Smooth muscle cell (in vitro differentiated cells): Measurements from ENCODE around the gene LAMP5. TPM values are rescaled to one million over a fixed set of nuclear protein-coding genes. Genes with fewer than 3 reads are reported as not detected.

Source experiments
- DNase-seq: peaks from one replicate; lab custom pipeline; 2025; ENCODE audit not compliant: unreplicated experiment; lab: John Stamatoyannopoulos, UW
- H2AFZ ChIP-seq: fragments of 200-600 bp; sonication (generic); 2 replicates; pipeline ENCODE4 v1.6.0; 2016; ENCODE audit warnings: antibody characterized with exemption, low read depth, mild to moderate bottlenecking
- H3F3A ChIP-seq: fragments of 200-600 bp; sonication (generic); 2 replicates; pipeline ENCODE4 v1.6.0; 2017; ENCODE audit warnings: antibody characterized with exemption, low read depth
- H3K27ac ChIP-seq: fragments of 200-600 bp; sonication (generic); 2 replicates; pipeline ENCODE4 v1.5.1; 2016; ENCODE audit warnings: low read depth, mild to moderate bottlenecking
- H3K27me3 ChIP-seq: fragments of 200-600 bp; sonication (generic); 2 replicates; pipeline ENCODE4 v1.6.1; 2016; ENCODE audit warnings: low read depth, mild to moderate bottlenecking
- H3K36me3 ChIP-seq: fragments of 200-600 bp; sonication (generic); 2 replicates; pipeline ENCODE4 v1.5.1; 2016; ENCODE audit warnings: low read depth
- H3K4me1 ChIP-seq: fragments of 200-600 bp; sonication (generic); 2 replicates; pipeline ENCODE4 v1.5.1; 2016; ENCODE audit warnings: low read depth
- H3K4me2 ChIP-seq: fragments of 200-600 bp; sonication (generic); 2 replicates; pipeline ENCODE4 v1.6.0; 2016; ENCODE audit warnings: mild to moderate bottlenecking
- H3K4me3 ChIP-seq: fragments of 200-600 bp; sonication (generic); 2 replicates; pipeline ENCODE4 v1.5.1; 2016; ENCODE audit warnings: mild to moderate bottlenecking
- H3K79me2 ChIP-seq: fragments of 200-600 bp; sonication (generic); 2 replicates; pipeline ENCODE4 v1.6.0; 2016; ENCODE audit warnings: low read depth, mild to moderate bottlenecking
- H3K9ac ChIP-seq: fragments of 200-600 bp; sonication (generic); 2 replicates; pipeline ENCODE4 v1.6.0; 2016; ENCODE audit warnings: low read depth
- H3K9me3 ChIP-seq: fragments of 200-600 bp; sonication (generic); replicated peaks from 2 replicates; pipeline ENCODE4 v1.5.1; 2016; ENCODE audit warnings: low read depth
- H4K20me1 ChIP-seq: fragments of 200-600 bp; sonication (generic); 2 replicates; pipeline ENCODE4 v1.6.0; 2016; ENCODE audit warnings: low read depth
- WGBS: methylation state at CpG from one replicate; pipeline ENCODE4 v1.1.7; 2016; ENCODE audit warnings: low lambda C conversion rate; 5-methylcytosine and 5-hydroxymethylcytosine counted together
- polyA plus RNA-seq: library from polyadenylated mRNA; unstranded; fragments of >200 nt; fragmentation: Nextera tagmentation; extraction: Ambion mirVana; gene quantifications from 2 replicates; pipeline ENCODE4 v1.2.1, GENCODE V29; 2016
- total RNA-seq: library from RNA; depleted of rRNA; stranded (reverse); fragments of >200 nt; gene quantifications from 2 replicates; pipeline ENCODE4 v1.2.3, GENCODE V29; 2014
- TF ChIP-seq, protein P1 (sequence below): fragments of 200-600 bp; sonication (generic); IDR thresholded peaks from 2 replicates; pipeline ENCODE4 v1.5.1; 2017; ENCODE audit warnings: borderline replicate concordance, mild to moderate bottlenecking, antibody characterized with exemption; ENCODE audit not compliant: insufficient read depth, poor library complexity, severe bottlenecking

Gene LAMP5
- total and polyA plus RNA-seq, 2 experiments from 2014 or later, result 38.6 to 40.5 TPM

DNA sequence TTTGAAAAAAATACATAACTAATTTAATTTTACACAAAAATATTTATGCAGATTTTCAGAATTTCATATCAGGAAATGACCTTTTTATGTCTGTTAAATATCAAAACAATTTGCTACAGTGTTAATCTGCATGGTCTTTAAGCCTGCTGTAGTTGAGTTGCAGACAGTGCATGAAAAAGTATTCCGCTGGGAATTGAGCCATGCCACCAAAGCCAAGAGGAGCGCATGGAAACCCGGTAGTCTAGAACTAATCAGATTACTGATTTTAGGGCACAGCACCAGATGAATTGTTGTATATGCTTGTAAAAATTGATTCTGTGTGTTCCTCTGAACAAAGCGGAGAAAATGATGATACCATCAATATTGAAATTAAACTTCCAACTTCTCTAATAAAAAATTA, 34.3 kb upstream of the LAMP5 start:
- no peaks in the 10 kb centered on the region for H4K20me1 ChIP-seq
- H3K27me3 ChIP-seq, result peaks cover 28% of the 10 kb centered on the region
- no peaks in the 10 kb centered on the region for H3K9me3 ChIP-seq
- H3K4me2 ChIP-seq, result no peak overlapping the region
- no peaks in the 10 kb centered on the region for H3K4me1 ChIP-seq
- 93% methylated on average over 4 of the region's 4 CpGs for WGBS
- H3K36me3 ChIP-seq, result no peaks in the 10 kb centered on the region
- H2AFZ ChIP-seq, result no peak overlapping the region
- H3K4me3 ChIP-seq, result no peak overlapping the region
- H3K79me2 ChIP-seq, result no peaks in the 10 kb centered on the region
- TF ChIP-seq, protein P1, sequence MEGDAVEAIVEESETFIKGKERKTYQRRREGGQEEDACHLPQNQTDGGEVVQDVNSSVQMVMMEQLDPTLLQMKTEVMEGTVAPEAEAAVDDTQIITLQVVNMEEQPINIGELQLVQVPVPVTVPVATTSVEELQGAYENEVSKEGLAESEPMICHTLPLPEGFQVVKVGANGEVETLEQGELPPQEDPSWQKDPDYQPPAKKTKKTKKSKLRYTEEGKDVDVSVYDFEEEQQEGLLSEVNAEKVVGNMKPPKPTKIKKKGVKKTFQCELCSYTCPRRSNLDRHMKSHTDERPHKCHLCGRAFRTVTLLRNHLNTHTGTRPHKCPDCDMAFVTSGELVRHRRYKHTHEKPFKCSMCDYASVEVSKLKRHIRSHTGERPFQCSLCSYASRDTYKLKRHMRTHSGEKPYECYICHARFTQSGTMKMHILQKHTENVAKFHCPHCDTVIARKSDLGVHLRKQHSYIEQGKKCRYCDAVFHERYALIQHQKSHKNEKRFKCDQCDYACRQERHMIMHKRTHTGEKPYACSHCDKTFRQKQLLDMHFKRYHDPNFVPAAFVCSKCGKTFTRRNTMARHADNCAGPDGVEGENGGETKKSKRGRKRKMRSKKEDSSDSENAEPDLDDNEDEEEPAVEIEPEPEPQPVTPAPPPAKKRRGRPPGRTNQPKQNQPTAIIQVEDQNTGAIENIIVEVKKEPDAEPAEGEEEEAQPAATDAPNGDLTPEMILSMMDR, result no peak
- no peak for DNase-seq
- H3F3A ChIP-seq, result no peaks in the 10 kb centered on the region
- H3K9ac ChIP-seq, result no peak overlapping the region
- no peak overlapping the region for H3K27ac ChIP-seq

DNA sequence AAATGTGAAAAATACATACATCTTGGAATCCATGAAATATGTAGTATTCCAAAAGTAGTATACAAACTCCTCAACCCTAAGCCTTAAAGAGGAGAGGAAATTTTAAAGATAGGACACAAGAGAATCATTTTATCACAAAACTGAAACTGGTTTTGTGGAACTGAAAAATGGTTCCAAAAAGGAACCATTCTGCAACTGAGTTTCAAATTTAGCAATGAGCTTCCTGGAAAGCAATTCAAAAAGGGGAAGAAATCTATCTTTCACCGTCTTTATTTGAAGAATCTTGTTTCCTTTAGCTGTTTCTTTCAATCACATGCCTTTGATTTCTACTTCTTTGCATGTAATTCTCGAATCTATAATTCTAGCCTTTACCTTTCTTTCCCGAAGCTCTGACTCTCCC, 32.2 kb upstream of the LAMP5 start:
- Histone ChIP-seq H2AFZ (no peak overlapping the region), H4K20me1 (no peaks in the 10 kb centered on the region), H3K4me1 (no peaks in the 10 kb centered on the region), H3K36me3 (no peaks in the 10 kb centered on the region), H3K9ac (no peak overlapping the region), H3K4me2 (no peak overlapping the region), H3K27me3 (peaks cover 28% of the 10 kb centered on the region), H3K9me3 (no peaks in the 10 kb centered on the region), H3K79me2 (no peaks in the 10 kb centered on the region), H3K4me3 (no peak overlapping the region), H3K27ac (no peak overlapping the region), H3F3A (no peaks in the 10 kb centered on the region)
- no peak for DNase-seq
- TF ChIP-seq, protein P1, result no peak
- WGBS, result 94% methylated on average over 3 of the region's 3 CpGs

DNA sequence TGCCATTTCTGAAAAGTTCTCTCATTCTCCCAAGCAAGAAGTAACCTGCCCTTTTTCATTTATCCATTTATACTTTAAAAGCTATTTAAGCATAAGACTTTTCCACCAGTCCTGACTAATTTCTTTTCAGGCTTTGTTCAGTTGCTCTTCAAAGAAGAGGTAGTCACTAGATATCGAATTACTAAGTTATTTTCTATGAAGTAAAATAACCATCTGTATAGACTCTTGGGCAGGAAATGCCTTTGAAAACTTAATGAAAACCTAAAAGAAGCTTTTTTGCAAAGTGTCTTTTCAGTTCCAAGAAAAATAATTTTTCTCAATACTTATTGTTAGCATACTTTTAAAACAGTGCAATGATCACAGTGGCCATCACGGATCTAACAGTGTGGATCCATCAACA, 31.3 kb upstream of the LAMP5 start:
- no peak overlapping the region for H3K27ac ChIP-seq
- no peaks in the 10 kb centered on the region for H3F3A ChIP-seq
- no peaks in the 10 kb centered on the region for H3K9me3 ChIP-seq
- no peak overlapping the region for H3K4me3 ChIP-seq
- 89% methylated on average over 2 of the region's 2 CpGs for WGBS
- no peak overlapping the region for H2AFZ ChIP-seq
- TF ChIP-seq, protein P1, result no peak
- H3K27me3 ChIP-seq, result peaks cover 34% of the 10 kb centered on the region
- H3K4me2 ChIP-seq, result no peak overlapping the region
- no peaks in the 10 kb centered on the region for H3K36me3 ChIP-seq
- no peak overlapping the region for H3K9ac ChIP-seq
- no peaks in the 10 kb centered on the region for H3K79me2 ChIP-seq
- no peaks in the 10 kb centered on the region for H3K4me1 ChIP-seq
- no peaks in the 10 kb centered on the region for H4K20me1 ChIP-seq
- no peak for DNase-seq

DNA sequence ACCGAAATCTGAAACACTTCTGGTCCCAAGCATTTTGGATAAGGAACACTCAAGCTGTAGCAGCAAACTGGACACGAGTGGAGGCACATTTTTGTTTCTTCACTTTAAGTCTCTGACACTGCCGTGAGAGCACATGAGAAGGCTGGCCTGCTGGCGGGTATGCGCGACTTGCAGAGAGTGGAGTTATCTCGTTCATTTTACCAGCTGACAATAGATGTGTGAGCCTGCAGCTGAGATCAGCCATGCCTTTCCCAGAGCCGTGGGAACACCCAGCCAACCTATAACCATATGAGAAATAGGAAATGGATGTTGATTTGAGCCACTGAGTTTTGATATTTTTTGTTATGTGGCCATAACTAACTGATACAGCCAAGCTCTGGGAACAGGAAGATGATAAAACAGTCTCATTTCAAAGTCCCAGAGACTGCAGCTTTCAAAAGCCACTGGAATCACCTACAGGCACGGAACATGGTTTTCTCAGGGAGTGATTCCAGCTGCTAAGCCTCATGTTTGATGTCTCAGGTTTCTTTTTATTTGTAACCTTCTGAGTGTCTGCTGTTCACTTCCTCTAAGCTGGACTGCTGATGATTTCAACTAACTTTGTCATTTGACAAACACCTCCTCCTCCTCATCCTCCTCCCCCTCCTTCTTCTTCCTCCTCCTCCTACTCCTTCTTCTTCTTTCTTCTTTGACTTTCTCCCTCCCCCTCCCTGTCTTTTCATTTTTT, 28.6 kb upstream of the LAMP5 start:
- Histone ChIP-seq H3K79me2 (no peaks in the 10 kb centered on the region), H4K20me1 (no peaks in the 10 kb centered on the region), H2AFZ (no peak overlapping the region), H3F3A (no peaks in the 10 kb centered on the region), H3K36me3 (no peaks in the 10 kb centered on the region), H3K9ac (no peak overlapping the region), H3K4me1 (no peaks in the 10 kb centered on the region), H3K4me3 (no peak overlapping the region), H3K27ac (no peak overlapping the region), H3K27me3 (peaks cover 45% of the 10 kb centered on the region), H3K9me3 (no peaks in the 10 kb centered on the region), H3K4me2 (no peak overlapping the region)
- TF ChIP-seq, protein P1, result no peak
- no peak for DNase-seq
- WGBS, result 73% methylated on average over 9 of the region's 9 CpGs
